ENCODE data around the gene ATF7IP. TPM values are rescaled to one million over a fixed set of nuclear protein-coding genes. Genes with fewer than 3 reads are reported as not detected.
"Not testable (repeated sequence)": the region's sequence is repeated elsewhere in the genome, so short reads cannot be mapped to it uniquely, and the experiment has no call there.

ATF7IP gene
- total RNA-seq, 4 donors from 2014 or later, result 32.2 to 159 (median 85.3) TPM

DNA sequence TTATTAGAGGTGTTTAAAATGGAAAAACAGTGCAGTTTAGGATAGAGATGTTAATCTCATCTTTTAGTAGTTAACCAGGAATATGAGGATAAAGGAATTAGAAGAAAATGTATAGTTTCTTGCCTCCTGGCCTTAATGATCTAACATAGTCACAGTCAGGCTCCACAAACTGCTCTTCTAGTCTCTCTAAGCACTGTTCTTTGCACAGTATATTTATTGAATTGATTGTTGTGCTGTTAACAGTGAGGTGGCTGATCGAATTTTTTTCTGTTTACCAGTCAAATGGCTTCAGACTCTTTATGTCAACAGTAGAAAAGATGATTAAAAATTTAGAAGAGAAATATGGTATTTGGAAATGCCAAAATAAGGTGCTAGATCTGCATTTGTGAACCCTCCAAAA lies 37.8 kb downstream of the ATF7IP start:
- no peak for DNase-seq
- peak overlapping the region; percentile 28 to 67 (median 51) for H3K27ac ChIP-seq
- peaks cover 0 to 2% (median 0%) of the 10 kb centered on the region in 4 donors for H3K36me3 ChIP-seq
- WGBS, 2 donors (ENCODE audit: low coverage in 1 of 2), result 19 to 21% methylated on average over 1 of the region's 1 CpG
- no peak for TF ChIP-seq POLR2A (IDR thresholded peaks at IDR 0.05)
- TF ChIP-seq, protein P1, sequence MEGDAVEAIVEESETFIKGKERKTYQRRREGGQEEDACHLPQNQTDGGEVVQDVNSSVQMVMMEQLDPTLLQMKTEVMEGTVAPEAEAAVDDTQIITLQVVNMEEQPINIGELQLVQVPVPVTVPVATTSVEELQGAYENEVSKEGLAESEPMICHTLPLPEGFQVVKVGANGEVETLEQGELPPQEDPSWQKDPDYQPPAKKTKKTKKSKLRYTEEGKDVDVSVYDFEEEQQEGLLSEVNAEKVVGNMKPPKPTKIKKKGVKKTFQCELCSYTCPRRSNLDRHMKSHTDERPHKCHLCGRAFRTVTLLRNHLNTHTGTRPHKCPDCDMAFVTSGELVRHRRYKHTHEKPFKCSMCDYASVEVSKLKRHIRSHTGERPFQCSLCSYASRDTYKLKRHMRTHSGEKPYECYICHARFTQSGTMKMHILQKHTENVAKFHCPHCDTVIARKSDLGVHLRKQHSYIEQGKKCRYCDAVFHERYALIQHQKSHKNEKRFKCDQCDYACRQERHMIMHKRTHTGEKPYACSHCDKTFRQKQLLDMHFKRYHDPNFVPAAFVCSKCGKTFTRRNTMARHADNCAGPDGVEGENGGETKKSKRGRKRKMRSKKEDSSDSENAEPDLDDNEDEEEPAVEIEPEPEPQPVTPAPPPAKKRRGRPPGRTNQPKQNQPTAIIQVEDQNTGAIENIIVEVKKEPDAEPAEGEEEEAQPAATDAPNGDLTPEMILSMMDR (IDR thresholded peaks at IDR 0.05), result no peak
- TF ChIP-seq EP300 (IDR thresholded peaks at IDR 0.05; ENCODE audit: low read depth), result no peak
- no peak for TF ChIP-seq POLR2AphosphoS5 (IDR thresholded peaks at IDR 0.05)
- no peak overlapping the region for H3K4me3 ChIP-seq
- intact Hi-C loops (cut with DNase I; ENCODE audit: low total_unique reads) (no loop called here), in situ Hi-C loops (cut with MboI; ENCODE audit: low pct_ligation_motif_present in 1 of 4, low pct_unique_long_range_greater_than_20kb in 1 of 4, low sequenced_read_pairs in 3 of 4) (no loop called here)
- no peaks in the 10 kb centered on the region for H3K27me3 ChIP-seq
- H3K9me3 ChIP-seq, result peaks cover 11 to 13% of the 10 kb centered on the region in 2 donors
- peaks cover 14 to 25% (median 15%) of the 10 kb centered on the region in 4 donors for H3K4me1 ChIP-seq

DNA sequence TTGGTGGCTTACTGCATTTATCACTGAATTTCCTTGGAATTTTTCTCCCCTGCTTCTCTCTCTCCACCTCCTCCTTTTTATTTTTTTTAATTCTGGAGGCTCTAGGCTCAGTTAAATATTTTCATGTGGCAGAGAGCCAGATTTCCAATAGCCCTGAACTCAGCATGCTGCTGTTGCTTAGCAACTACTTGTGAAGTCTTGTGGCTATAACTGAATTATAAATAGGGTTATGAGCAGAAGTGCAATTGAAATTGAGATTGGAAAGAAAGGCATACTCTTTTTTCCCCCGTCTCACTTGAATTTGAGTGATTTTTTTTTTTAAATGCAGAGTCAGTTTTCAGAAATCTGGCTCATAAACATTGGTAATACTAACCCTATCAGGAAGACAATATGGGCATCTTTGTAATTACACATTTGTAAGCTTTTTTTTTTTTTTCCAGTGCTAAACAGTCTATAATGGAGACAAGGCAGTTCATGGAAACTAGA lies 38.3 kb downstream of the ATF7IP start:
- H3K27me3 ChIP-seq, result no peaks in the 10 kb centered on the region
- no peak for DNase-seq
- H3K36me3 ChIP-seq, result peaks cover 0 to 1% (median 0%) of the 10 kb centered on the region in 4 donors
- 0% methylated on average over 1 of the region's 1 CpG for WGBS, 2 donors (ENCODE audit: low coverage in 1 of 2)
- no peak overlapping the region for H3K4me3 ChIP-seq
- no peak for TF ChIP-seq POLR2A (IDR thresholded peaks at IDR 0.05)
- TF ChIP-seq POLR2AphosphoS5 (IDR thresholded peaks at IDR 0.05), result peak in 1 of 3 donors; percentile 28
- in situ Hi-C loops (cut with MboI; ENCODE audit: low pct_ligation_motif_present in 1 of 4, low pct_unique_long_range_greater_than_20kb in 1 of 4, low sequenced_read_pairs in 3 of 4) (no loop called here), intact Hi-C loops (cut with DNase I; ENCODE audit: low total_unique reads) (no loop called here)
- peaks cover 14 to 25% (median 16%) of the 10 kb centered on the region in 4 donors for H3K4me1 ChIP-seq
- peaks cover 9 to 13% of the 10 kb centered on the region in 2 donors for H3K9me3 ChIP-seq
- H3K27ac ChIP-seq, result peak overlapping the region; percentile 28 to 67 (median 51)

DNA sequence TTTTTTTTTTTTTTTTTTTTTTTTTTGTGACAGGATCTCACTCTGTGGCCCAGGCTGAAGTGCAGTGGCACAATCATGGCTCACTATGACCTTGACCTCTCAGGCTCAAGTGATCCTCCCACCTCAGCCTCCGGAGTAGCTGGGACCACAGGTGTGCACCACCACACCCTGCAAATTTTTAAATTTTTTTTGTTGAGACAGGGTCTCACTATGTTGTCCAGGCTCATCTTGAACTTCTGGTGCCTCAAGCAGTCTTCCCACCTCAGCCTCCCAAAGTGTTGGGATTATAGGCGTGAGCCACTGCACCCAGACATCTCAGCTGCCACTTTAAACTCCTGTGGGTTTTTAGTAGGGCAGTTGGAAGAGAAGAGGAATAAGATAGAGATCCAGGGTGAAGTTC lies 39.9 kb downstream of the ATF7IP start:
- H3K4me3 ChIP-seq; H3K36me3 ChIP-seq; H3K27me3 ChIP-seq; H3K9me3 ChIP-seq; DNase-seq; intact Hi-C loops (cut with DNase I; ENCODE audit: low total_unique reads); in situ Hi-C loops (cut with MboI; ENCODE audit: low pct_ligation_motif_present in 1 of 4, low pct_unique_long_range_greater_than_20kb in 1 of 4, low sequenced_read_pairs in 3 of 4): not testable (repeated sequence)
- 97 to 100% methylated on average over 1 to 2 of the region's 2 CpGs for WGBS, 2 donors (ENCODE audit: low coverage in 1 of 2)
- peak overlapping the region in 1 of 4 donors; percentile 14 for H3K27ac ChIP-seq
- peaks cover 14 to 25% (median 16%) of the 10 kb centered on the region in 4 donors for H3K4me1 ChIP-seq

DNA sequence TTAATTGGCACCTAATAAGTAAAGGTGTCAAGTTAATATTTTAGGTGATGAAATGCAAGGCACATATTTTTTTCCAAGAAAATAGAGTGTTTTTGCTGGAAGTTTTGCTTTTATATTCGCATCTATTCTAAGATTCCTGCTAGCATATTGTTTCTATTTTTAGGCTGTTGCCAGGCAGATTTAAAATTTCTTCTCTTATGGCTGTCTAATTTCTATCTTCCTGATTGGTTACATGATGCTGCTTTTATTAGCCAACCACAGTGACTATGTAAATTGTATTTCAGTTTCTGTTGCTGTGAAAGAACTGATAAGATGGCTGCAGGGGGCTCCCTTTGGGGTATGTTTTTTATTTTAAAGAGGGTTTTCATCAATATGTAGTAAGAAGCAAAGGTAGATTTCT lies 42.7 kb downstream of the ATF7IP start:
- 47 to 74% methylated on average over 1 of the region's 1 CpG for WGBS, 2 donors (ENCODE audit: low coverage in 1 of 2)
- Histone ChIP-seq H3K9me3 (no peaks in the 10 kb centered on the region), H3K27me3 (no peaks in the 10 kb centered on the region), H3K4me1 (peaks cover 11 to 16% (median 14%) of the 10 kb centered on the region in 4 donors), H3K27ac (no peak overlapping the region), H3K4me3 (no peak overlapping the region), H3K36me3 (no peaks in the 10 kb centered on the region)
- DNase-seq, result no peak
- intact Hi-C loops (cut with DNase I; ENCODE audit: low total_unique reads), result no loop called here
- TF ChIP-seq POLR2A (IDR thresholded peaks at IDR 0.05) (no peak), EP300 (IDR thresholded peaks at IDR 0.05; ENCODE audit: low read depth) (no peak), POLR2AphosphoS5 (IDR thresholded peaks at IDR 0.05) (no peak)
- in situ Hi-C loops (cut with MboI; ENCODE audit: low pct_ligation_motif_present in 1 of 4, low pct_unique_long_range_greater_than_20kb in 1 of 4, low sequenced_read_pairs in 3 of 4), result no loop called here

DNA sequence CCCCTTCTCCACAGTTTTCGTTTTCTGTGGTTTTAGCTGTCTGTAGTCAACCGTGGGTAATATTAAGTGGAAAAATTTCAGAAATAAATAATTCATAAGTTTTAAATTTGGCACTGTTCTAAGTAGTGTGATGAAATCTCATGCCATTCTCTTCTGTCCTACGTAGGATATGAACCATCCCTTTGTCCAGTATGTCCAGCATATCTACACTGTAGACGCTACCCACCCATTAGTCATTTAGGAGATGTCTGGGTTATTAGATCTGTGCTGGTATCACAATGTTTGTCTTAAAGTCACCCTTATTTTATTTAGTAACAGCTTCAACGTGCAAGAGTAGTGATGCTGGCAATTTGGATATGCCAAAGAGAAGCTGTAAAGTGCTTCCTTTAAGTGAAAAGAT lies 44.7 kb downstream of the ATF7IP start:
- TF ChIP-seq POLR2AphosphoS5 (IDR thresholded peaks at IDR 0.05), result no peak
- TF ChIP-seq EP300 (IDR thresholded peaks at IDR 0.05; ENCODE audit: low read depth), result no peak
- TF ChIP-seq, protein P1 (IDR thresholded peaks at IDR 0.05), result no peak
- TF ChIP-seq POLR2A (IDR thresholded peaks at IDR 0.05), result no peak
- WGBS, 2 donors (ENCODE audit: low coverage in 1 of 2), result 90 to 92% methylated on average over 5 of the region's 5 CpGs
- Histone ChIP-seq H3K4me3 (no peak overlapping the region), H3K36me3 (no peaks in the 10 kb centered on the region), H3K27me3 (no peaks in the 10 kb centered on the region), H3K27ac (no peak overlapping the region), H3K4me1 (peaks cover 0 to 7% (median 5%) of the 10 kb centered on the region in 4 donors), H3K9me3 (no peaks in the 10 kb centered on the region)
- no peak for DNase-seq
- intact Hi-C loops (cut with DNase I; ENCODE audit: low total_unique reads), result no loop called here
- in situ Hi-C loops (cut with MboI; ENCODE audit: low pct_ligation_motif_present in 1 of 4, low pct_unique_long_range_greater_than_20kb in 1 of 4, low sequenced_read_pairs in 3 of 4), result no loop called here

All from transverse colon (tissue), 4 donors.